Adrenal gland (tissue), 12 donors: ENCODE data around the gene ISLR. TPM values are rescaled to one million over a fixed set of nuclear protein-coding genes. Genes with fewer than 3 reads are reported as not detected.

Experiments used
- DNase-seq, 7 donors: peaks; one replicate each; pipeline ENCODE4 v3.0.0-alpha.2; 2019 to 2020
- H3K27ac ChIP-seq, 5 donors: fragments of 200-600 bp; sonication (generic) in 4 of 5; 1 replicate in 3 of 5; 2 replicates in 2 of 5; pipeline versions ENCODE4 v1.5.1 to v1.8.0; 2016 to 2020; ENCODE audit warnings: mild to moderate bottlenecking in 1 of 5
- H3K27me3 ChIP-seq: fragments of 200-600 bp; 2 replicates; pipeline ENCODE4 v1.8.0; 2021
- H3K36me3 ChIP-seq, 2 donors: fragments of 200-600 bp; replicated peaks in 1 of 2; 1 replicate in 1 of 2; 2 replicates in 1 of 2; pipeline versions ENCODE4 v1.5.1 to v1.8.0; 2018 to 2022
- H3K4me1 ChIP-seq, 2 donors: fragments of 200-600 bp; replicated peaks in 1 of 2; 1 replicate in 1 of 2; 2 replicates in 1 of 2; pipeline versions ENCODE4 v1.5.1 to v1.8.0; 2018 to 2021
- H3K4me3 ChIP-seq, 4 donors: fragments of 200-600 bp; sonication (generic) in 3 of 4; one replicate each; pipeline ENCODE4 v1.5.1; 2016 to 2018
- H3K9me3 ChIP-seq, 3 donors: fragments of 200-600 bp; sonication (generic) in 1 of 3; replicated peaks in 1 of 3; 1 replicate in 2 of 3; 2 replicates in 1 of 3; pipeline versions ENCODE4 v1.5.1 to v1.8.0; 2016 to 2021
- POLR2A ChIP-seq, 2 donors: fragments of 450-650 bp; IDR thresholded peaks; one replicate each; pipeline ENCODE4 v1.6.1; 2017; ENCODE audit warnings: antibody characterized with exemption in 2 of 2, mild to moderate bottlenecking in 2 of 2, moderate library complexity in 1 of 2
- WGBS, 4 donors: extraction: QIAGEN DNeasy Blood & Tissue Kit in 2 of 4; methylation state at CpG; one replicate each; pipeline versions ENCODE4 v1.1.5 to v1.1.7; 2013 to 2017; 5-methylcytosine and 5-hydroxymethylcytosine counted together
- intact Hi-C, 2 donors: fragments of 100-400 bp; cut with DNase I; formaldehyde crosslinking; loops; one replicate each; pipeline versions ENCODE4 v1.14.1 to v1.15.0; 2022 to 2023
- polyA plus RNA-seq, 3 donors: library from polyadenylated mRNA; stranded (reverse); fragments of 200-250 nt in 2 of 3; fragments of 350-450 nt in 1 of 3; fragmentation: Illumina TruSeq in 1 of 3; extraction: RNeasy Lipid Tissue Mini Kit (QIAGEN cat#74804) in 1 of 3; gene quantifications; one replicate each; pipeline ENCODE4 v1.2.3, GENCODE V29; 2013 to 2014
- total RNA-seq, 9 donors: library from RNA; depleted of rRNA in 4 of 9; stranded (reverse); fragments of >200 nt in 4 of 9; fragments of 120-200 nt in 1 of 9; fragmentation: NEBNext Ultra II Directional in 1 of 9; extraction: Animal tissue kit (Norgen Biotek cat#: 25700) in 1 of 9; gene quantifications; one replicate each; pipeline versions ENCODE4 v1.1.0 to v1.2.4, GENCODE V29; 2013 to 2023
- TF ChIP-seq, protein P1 (sequence below), 6 experiments: fragments of 450-650 bp in 4 of 6; fragments of 200-600 bp in 2 of 6; sonication (generic) in 1 of 6; IDR thresholded peaks; 1 replicate in 5 of 6; 2 replicates in 1 of 6; pipeline versions ENCODE4 v1.5.1 to v1.8.0; 2016 to 2021; ENCODE audit warnings: antibody characterized with exemption in 6 of 6, mild to moderate bottlenecking in 2 of 6, moderate library complexity in 1 of 6
- donor health status: healthy with polysubstance abuse.
- donor health status: Bipolar disorder and iron deficiency.
- donor health status: DM: yes; HTN: yes; CAD: no.
- donor health status: DM: no; HTN: no; CAD: no.
- donor health status: DM: no; HTN: no; CAD: no.
- donor health status: DM: yes; HTN: yes; CAD: no.

Gene ISLR
- total and polyA plus RNA-seq, 12 donors: 6.1 to 63.4 (median 22.9) TPM

GRCh38 chr15:74180881-74181602 lies 7.5 kb downstream of the ISLR start:
- peaks cover 12 to 30% of the 10 kb centered on the region in 2 donors for H3K4me1 ChIP-seq
- intact Hi-C loops: no loop called here
- 84 to 95% (median 91%) methylated on average over 7 to 21 of the region's 21 CpGs for WGBS, 4 donors
- TF ChIP-seq, protein P1, sequence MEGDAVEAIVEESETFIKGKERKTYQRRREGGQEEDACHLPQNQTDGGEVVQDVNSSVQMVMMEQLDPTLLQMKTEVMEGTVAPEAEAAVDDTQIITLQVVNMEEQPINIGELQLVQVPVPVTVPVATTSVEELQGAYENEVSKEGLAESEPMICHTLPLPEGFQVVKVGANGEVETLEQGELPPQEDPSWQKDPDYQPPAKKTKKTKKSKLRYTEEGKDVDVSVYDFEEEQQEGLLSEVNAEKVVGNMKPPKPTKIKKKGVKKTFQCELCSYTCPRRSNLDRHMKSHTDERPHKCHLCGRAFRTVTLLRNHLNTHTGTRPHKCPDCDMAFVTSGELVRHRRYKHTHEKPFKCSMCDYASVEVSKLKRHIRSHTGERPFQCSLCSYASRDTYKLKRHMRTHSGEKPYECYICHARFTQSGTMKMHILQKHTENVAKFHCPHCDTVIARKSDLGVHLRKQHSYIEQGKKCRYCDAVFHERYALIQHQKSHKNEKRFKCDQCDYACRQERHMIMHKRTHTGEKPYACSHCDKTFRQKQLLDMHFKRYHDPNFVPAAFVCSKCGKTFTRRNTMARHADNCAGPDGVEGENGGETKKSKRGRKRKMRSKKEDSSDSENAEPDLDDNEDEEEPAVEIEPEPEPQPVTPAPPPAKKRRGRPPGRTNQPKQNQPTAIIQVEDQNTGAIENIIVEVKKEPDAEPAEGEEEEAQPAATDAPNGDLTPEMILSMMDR (IDR thresholded peaks at IDR 0.05): no peak
- no peak for TF ChIP-seq POLR2A (IDR thresholded peaks at IDR 0.05)
- H3K27ac ChIP-seq: peak overlapping the region in 1 of 5 donors; percentile 34
- no peak overlapping the region for H3K4me3 ChIP-seq
- H3K27me3 ChIP-seq: no peaks in the 10 kb centered on the region
- peak in 1 of 7 donors; percentile 4 for DNase-seq
- H3K36me3 ChIP-seq: no peaks in the 10 kb centered on the region
- no peaks in the 10 kb centered on the region for H3K9me3 ChIP-seq

DNA sequence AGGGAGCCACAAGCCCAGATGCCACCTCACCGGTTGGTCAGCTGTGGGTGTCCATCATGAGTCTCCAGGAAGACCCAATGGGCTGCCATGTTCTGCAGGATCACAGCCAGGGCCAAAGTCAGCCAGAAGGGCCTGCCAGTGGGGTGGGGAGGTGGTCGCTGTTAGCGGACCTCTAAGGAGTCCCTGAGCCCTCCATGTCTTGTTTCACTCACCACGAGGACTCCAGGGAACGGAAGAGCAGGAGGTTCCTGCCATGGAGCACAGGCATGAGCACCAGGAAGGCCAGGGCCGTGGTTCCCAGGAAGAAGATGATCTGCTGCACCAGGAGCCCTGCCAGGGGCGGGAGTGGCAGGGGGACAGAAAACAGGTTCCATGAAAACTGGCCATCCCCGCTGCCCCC lies 8.6 kb downstream of the ISLR start:
- Histone ChIP-seq H3K36me3 (no peaks in the 10 kb centered on the region), H3K27me3 (no peaks in the 10 kb centered on the region), H3K4me1 (peaks cover 12 to 30% of the 10 kb centered on the region in 2 donors), H3K27ac (no peak overlapping the region), H3K9me3 (no peaks in the 10 kb centered on the region), H3K4me3 (no peak overlapping the region)
- TF ChIP-seq, protein P1 (IDR thresholded peaks at IDR 0.05): no peak
- no peak for TF ChIP-seq POLR2A (IDR thresholded peaks at IDR 0.05)
- peak in 1 of 7 donors; percentile 4 for DNase-seq
- WGBS, 4 donors: 94 to 100% (median 95%) methylated on average over 2 to 8 of the region's 8 CpGs
- intact Hi-C loops: no loop called here

DNA sequence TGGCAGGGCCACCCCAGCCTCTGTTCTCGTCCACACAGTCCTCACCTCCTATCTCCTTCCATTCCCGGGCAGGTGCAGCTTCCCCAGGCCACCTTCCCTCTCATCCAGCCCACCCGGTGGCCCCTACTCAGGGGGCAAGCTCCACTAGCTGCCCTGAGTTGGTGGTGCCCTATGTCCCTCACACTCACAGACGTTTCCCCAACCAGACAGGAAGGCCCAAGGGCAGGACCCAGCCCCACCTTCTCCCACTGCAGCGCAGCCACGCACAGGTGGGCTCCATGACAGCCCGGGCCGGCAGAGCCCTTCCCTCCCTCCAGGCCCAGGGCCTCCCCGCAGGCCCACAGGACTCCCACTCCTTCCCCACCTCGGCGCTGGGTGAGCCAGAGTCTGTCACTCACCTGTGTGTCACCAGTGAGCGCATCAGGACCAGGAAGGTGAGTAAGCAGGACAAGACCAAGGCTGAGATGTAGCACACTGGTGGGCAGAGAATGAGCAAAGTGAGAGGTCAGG lies 11.1 kb downstream of the ISLR start:
- DNase-seq: no peak
- Histone ChIP-seq H3K9me3 (no peaks in the 10 kb centered on the region), H3K4me3 (no peak overlapping the region), H3K27ac (no peak overlapping the region), H3K36me3 (no peaks in the 10 kb centered on the region), H3K4me1 (peaks cover 3 to 10% of the 10 kb centered on the region in 2 donors), H3K27me3 (no peaks in the 10 kb centered on the region)
- 85 to 90% (median 88%) methylated on average over 3 to 12 of the region's 12 CpGs for WGBS, 4 donors
- no peak for TF ChIP-seq POLR2A (IDR thresholded peaks at IDR 0.05)
- TF ChIP-seq, protein P1 (IDR thresholded peaks at IDR 0.05): no peak
- intact Hi-C loops: no loop called here

DNA sequence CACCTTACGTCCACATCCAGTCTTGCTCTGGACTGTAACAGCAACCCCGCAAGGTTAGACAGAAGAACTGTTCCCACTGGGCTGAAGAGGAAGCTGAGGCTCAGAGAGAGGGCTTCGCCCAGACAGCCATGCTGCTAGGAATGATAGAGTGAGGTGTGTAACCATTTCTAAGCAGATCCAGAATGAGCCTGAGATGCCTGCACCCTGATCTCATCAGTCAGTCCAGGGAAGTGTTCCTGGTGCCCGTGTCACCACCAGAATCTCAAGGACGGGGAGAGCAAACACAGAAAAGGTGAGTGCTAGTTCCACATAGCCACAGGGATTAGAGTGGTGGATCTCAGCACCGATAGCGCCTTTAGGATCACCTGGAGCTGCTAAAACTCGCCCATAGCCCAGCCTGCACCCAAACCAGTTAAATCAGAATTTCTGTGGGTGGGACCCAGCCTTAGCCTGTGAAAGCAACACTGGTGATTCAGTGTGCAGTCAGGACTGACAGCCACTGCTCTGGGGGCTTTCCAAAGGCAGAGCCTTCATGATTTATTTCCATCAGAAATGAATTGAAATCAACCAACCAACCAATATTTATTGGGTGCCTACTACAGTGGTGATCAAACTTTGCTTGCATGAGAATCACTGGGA lies 12.3 kb downstream of the ISLR start:
- Histone ChIP-seq H3K9me3 (no peaks in the 10 kb centered on the region), H3K4me1 (no peaks in the 10 kb centered on the region), H3K36me3 (no peaks in the 10 kb centered on the region), H3K27me3 (no peaks in the 10 kb centered on the region), H3K4me3 (no peak overlapping the region), H3K27ac (no peak overlapping the region)
- intact Hi-C loops: no loop called here
- DNase-seq: no peak
- TF ChIP-seq, protein P1 (IDR thresholded peaks at IDR 0.05): no peak
- no peak for TF ChIP-seq POLR2A (IDR thresholded peaks at IDR 0.05)
- 67 to 81% (median 76%) methylated on average over 3 to 8 of the region's 8 CpGs for WGBS, 4 donors
